Measurements from ENCODE around the gene ROR2.

The ROR2 gene

DNA sequence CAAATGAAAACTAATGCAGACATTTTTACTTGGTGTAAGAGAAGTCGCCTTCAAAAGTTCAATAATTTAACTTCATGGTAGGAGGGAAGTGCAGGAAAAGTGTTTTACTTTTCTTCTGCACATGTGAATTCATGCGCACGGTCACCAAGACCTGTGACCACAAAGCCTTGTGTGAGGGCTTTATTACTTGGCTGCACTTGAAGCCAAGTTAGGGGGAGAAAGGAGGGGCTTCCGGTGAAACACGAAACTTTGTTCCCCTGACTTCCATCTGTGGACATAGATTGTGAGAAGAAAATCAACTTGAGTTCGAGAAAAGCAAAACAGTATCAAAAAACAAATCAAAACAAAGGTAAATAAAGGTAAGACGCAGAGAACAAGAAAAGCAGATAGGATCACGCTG, 239.9 kb downstream of the ROR2 start:
- DNase-seq: no peak

- no peak for DNase-seq
Observed at GRCh38 chr9:91705386-91705785, 244.6 kb downstream of the ROR2 start.

DNA sequence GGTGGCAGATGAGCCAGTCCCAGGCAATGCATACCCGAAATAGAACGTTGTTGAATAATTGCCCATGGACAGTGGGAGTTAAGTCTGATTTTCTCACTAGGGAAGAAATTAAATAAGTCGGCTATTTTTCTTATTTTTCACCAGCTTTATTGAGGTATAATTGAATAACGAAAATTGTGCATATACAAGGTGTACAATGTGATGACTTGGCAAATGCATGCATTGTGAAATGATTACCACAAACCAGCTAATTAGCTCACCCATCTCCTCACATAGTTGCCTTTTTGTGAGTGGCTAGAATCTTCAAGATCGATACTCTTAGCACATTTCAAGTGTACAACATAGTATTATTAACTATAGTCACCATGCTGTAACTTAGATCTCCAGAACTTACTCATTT, 249.6 kb downstream of the ROR2 start:
- DNase-seq: no peak

- DNase-seq: no peak
Observed at GRCh38 chr9:91698266-91698665, 251.8 kb downstream of the ROR2 start.

DNA sequence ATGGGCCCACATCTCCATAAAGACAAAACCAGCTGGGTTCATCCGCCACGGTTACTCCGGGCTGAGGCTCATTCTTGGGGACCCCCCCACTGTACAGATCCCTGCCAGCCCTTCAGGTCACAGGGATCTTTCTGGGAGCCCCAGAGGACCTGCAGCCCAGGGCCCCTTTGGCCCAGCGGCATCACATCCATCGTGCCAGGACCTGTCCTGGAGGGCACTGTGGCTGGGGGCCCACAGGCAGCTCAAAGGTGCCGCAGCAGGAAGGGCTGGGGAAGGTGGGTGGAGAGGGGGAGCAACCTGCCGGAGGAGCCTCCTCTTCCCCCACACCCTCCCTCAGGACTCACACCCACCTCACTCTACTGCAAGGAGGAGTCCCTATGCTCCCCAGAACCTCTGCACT, 252.8 kb downstream of the ROR2 start:
- no peak for DNase-seq

- no peak for DNase-seq
Observed at GRCh38 chr9:91694081-91694870, 255.8 kb downstream of the ROR2 start.

- no peak for DNase-seq
Observed at GRCh38 chr9:91693226-91693625, 256.8 kb downstream of the ROR2 start.

DNA sequence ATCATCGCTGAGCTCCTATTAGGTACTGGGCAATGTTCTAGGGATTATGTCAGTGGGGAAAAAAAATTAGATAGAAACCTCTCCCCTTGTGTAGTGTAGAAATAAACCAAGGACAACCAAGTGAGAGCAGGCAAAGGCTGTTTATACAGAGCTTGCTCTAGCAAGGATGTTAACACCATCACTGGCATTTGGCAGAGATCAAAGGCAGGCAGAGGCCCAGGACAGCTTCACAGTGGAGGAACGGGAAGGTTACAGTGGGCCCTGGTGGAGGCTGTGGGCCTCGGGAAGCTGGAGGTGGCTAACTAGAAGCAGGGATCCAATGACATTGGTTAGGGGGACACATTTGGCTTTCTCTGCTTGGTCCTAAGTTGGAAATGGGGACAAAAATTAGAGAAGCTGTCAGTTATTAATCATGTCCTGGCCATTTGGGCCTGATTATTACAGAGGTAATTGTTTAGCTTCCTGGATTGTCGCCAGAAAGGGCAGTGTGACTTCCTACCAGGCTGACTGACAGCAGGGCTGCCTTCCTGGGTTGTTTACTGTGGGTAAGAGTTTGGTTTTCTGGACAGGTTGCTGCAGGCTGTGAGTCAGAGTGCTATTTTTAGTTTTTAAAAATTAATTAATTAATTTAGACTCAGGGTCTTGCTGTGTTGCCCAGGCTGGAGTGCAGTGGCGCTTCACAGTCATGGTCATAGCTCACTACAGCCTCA, 259.3 kb downstream of the ROR2 start:
- DNase-seq: no peak

DNA sequence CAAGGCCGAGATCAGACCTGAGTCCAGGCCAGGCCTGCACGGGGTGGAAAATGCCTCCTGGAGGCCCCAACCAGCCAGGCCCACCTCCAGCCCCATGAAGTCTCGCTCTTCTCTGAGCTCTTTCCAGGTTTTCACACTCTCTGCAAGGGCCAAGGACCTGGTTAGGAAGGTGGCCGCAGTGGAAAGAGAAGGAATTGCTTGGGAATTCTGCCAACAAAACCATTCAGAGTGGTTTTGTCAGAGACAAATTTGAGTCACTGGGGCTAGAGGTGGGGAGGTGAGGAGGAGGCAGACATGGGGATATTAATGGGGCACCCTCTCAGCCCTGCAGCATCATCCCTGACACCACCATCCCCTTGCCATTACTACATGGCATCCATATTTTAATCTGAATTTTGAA, 261.0 kb downstream of the ROR2 start:
- DNase-seq: no peak

- DNase-seq: no peak
Observed at GRCh38 chr9:91683269-91683668, 266.8 kb downstream of the ROR2 start.

GRCh38 chr9:91682806-91683205, 267.2 kb downstream of the ROR2 start:
- no peak for DNase-seq

- peak; percentile 4 to 37 (median 20) for DNase-seq
Observed at GRCh38 chr9:91681461-91682305, 268.3 kb downstream of the ROR2 start.

DNA sequence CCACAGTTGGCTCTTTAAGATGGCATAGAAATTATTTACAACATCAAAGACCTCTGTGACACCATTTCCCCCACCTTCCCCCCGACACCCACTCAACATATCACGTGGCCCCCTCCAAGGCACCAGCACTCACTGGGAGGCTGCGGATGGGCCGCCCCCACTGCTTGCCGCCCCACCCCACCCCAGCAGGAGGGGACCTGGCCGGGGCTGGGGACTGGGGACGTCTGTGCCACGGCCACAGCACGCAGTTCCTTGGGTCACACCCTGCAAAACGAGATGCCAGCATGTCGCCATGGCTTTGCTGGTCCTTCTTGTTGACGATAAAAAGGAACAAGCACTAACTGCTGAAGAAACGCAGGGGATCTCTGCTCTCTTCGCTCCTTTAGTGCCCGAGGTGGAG, 269.0 kb downstream of the ROR2 start:
- DNase-seq: no peak

GRCh38 chr9:91680106-91680505, 269.9 kb downstream of the ROR2 start:
- no peak for DNase-seq

- DNase-seq: no peak
Observed at GRCh38 chr9:91678807-91679580, 271.0 kb downstream of the ROR2 start.

DNA sequence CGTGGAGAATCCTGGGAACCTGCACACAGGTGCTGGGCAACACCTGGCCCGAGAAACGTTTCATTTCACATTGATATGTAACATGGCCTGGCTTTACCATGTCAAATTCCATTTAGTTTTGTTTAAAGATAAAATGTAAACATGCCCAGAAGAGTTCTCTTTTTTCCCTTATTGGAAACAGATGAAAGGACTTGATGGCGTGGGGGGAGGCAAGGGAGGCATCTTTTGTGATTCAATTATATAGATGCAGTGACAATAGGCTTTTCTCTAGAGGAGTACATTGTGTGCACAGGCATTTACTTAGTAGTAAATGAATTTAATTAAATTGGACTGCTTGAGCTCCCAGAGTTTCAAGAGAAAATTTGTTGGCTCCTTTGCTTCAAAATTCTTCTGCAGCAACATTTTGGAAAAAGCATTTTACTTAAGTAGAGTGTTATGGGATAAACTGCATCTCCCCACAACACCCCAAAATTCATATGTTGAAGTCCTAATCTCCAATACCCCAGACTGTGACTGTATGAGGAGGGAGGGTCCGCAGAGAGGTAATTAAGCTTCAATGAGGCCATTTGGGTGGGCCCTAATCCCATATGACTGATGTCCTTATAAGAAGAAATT, 272.1 kb downstream of the ROR2 start:
- no peak for DNase-seq

GRCh38 chr9:91677331-91677730, 272.7 kb downstream of the ROR2 start:
- DNase-seq: no peak

- DNase-seq: no peak
Observed at GRCh38 chr9:91676046-91676445, 274.0 kb downstream of the ROR2 start.

DNA sequence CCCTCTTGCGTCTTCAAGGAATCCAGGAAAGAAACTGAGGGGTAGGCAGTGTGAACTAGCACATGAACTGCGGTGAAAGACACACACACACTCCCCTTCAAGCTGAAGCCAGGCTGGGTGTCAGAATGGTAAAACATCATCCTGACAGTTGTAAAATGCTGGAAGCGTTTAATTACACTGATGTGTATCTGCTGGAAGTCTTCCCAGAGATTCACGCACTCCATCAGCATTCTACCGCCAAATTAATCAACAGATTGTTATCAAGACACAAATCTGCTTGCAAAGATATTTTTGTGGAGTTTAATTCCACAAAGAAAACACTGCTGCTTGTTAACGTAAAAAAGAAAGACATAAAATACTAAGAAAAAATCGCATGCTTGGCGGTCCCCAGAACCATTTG, 285.4 kb downstream of the ROR2 start:
- DNase-seq: no peak

DNA sequence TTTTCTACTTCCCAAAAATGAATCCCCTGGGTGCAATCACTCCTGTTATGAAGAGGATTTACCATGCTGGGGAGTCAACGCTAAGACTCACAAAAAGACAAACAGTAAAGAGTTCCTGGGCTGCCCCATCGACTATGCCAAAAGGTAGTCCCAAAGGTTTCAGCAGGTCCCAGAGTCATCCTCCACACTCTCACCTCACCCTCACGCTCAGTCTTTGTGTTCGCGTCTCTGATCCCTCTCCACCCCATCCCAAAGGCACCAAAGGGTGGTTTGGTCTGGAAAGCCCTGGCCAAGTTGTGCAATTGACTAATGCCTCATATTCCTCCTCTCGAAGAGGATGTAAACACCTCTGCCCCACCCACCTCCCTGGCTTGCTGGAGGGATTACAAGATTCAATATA, 286.2 kb downstream of the ROR2 start:
- DNase-seq: no peak

- no peak for DNase-seq
Observed at GRCh38 chr9:91661451-91661850, 288.6 kb downstream of the ROR2 start.

GRCh38 chr9:91660521-91660920, 289.5 kb downstream of the ROR2 start:
- no peak for DNase-seq

All from activated naive CD4-positive, alpha-beta T cell (primary cell).